Stimulated activated CD8-positive, alpha-beta memory T cell treated with anti-CD3 and anti-CD28 coated beads, Interleukin-4, amount 100 ng/mL, for 4 hours (primary cell): ENCODE measurements around the gene SEMA3A.

ENCODE experiments used
- DNase-seq, 2 donors: peaks; one replicate each; pipeline ENCODE4 v3.0.0-alpha.2; 2020; ENCODE audit warnings: low read depth in 2 of 2, low spot score in 1 of 2

The SEMA3A gene

GRCh38 chr7:84111842-84112241, 82.7 kb downstream of the SEMA3A start:
- no peak for DNase-seq

- no peak for DNase-seq
These were observed 84.2 kb downstream of the SEMA3A start for GRCh38 chr7:84110400-84110799.

GRCh38 chr7:84108787-84109186, 85.8 kb downstream of the SEMA3A start:
- no peak for DNase-seq

GRCh38 chr7:84108119-84108518, 86.5 kb downstream of the SEMA3A start:
- no peak for DNase-seq

- no peak for DNase-seq
These were observed 87.3 kb downstream of the SEMA3A start for GRCh38 chr7:84107259-84107658.

- no peak for DNase-seq
These were observed 88.3 kb downstream of the SEMA3A start for GRCh38 chr7:84106291-84106690.

GRCh38 chr7:84105586-84105985, 89.0 kb downstream of the SEMA3A start:
- DNase-seq, result no peak

GRCh38 chr7:84104826-84105225, 89.8 kb downstream of the SEMA3A start:
- DNase-seq, result no peak

GRCh38 chr7:84102213-84102612, 92.4 kb downstream of the SEMA3A start:
- no peak for DNase-seq

GRCh38 chr7:84100866-84101265, 93.7 kb downstream of the SEMA3A start:
- DNase-seq, result no peak

- no peak for DNase-seq
These were observed 98.6 kb downstream of the SEMA3A start for GRCh38 chr7:84095971-84096370.

- no peak for DNase-seq
These were observed 102.4 kb downstream of the SEMA3A start for GRCh38 chr7:84092207-84092606.

- DNase-seq, result no peak
These were observed 103.3 kb downstream of the SEMA3A start for GRCh38 chr7:84091318-84091717.

- DNase-seq, result no peak
These were observed 105.8 kb downstream of the SEMA3A start for GRCh38 chr7:84088802-84089201.

- DNase-seq, result no peak
These were observed 108.6 kb downstream of the SEMA3A start for GRCh38 chr7:84085998-84086397.

GRCh38 chr7:84085147-84085546, 109.4 kb downstream of the SEMA3A start:
- DNase-seq, result no peak

- no peak for DNase-seq
These were observed 110.7 kb downstream of the SEMA3A start for GRCh38 chr7:84083846-84084245.

GRCh38 chr7:84081973-84082522, 112.5 kb downstream of the SEMA3A start:
- DNase-seq, result no peak

- DNase-seq, result no peak
These were observed 117.3 kb downstream of the SEMA3A start for GRCh38 chr7:84077336-84077735.

- DNase-seq, result no peak
These were observed 118.4 kb downstream of the SEMA3A start for GRCh38 chr7:84076219-84076618.

- DNase-seq, result no peak
These were observed 121.3 kb downstream of the SEMA3A start for GRCh38 chr7:84073186-84073875.

GRCh38 chr7:84070770-84071169, 123.8 kb downstream of the SEMA3A start:
- no peak for DNase-seq

GRCh38 chr7:84069999-84070500, 124.5 kb downstream of the SEMA3A start:
- DNase-seq, result no peak
